HL-60/S4 (cell line): Measurements from ENCODE around the gene LGALS13.

Experiments used
- in situ Hi-C: fragments of 300-500 bp; cut with MboI; formaldehyde crosslinking; loops from 2 replicates; pipeline ENCODE4 v1.14.3; 2022; ENCODE audit warnings: low sequenced_read_pairs

LGALS13 gene, protein sequence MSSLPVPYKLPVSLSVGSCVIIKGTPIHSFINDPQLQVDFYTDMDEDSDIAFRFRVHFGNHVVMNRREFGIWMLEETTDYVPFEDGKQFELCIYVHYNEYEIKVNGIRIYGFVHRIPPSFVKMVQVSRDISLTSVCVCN

GRCh38 chr19:39602224-39602623 lies at the start of gene LGALS13:
LGALS13 (plus strand) TSS chr19:39602524; CDS start chr19:39602569, 45 bp downstream.
- in situ Hi-C loops: no loop called here

- in situ Hi-C loops: loop anchor here (25.0 kb wide), 1 partner anchor 109 kb away; the partner anchor contains the start of gene LGALS16
These were observed 49.2 kb upstream of the LGALS13 start for GRCh38 chr19:39553082-39553652.

DNA sequence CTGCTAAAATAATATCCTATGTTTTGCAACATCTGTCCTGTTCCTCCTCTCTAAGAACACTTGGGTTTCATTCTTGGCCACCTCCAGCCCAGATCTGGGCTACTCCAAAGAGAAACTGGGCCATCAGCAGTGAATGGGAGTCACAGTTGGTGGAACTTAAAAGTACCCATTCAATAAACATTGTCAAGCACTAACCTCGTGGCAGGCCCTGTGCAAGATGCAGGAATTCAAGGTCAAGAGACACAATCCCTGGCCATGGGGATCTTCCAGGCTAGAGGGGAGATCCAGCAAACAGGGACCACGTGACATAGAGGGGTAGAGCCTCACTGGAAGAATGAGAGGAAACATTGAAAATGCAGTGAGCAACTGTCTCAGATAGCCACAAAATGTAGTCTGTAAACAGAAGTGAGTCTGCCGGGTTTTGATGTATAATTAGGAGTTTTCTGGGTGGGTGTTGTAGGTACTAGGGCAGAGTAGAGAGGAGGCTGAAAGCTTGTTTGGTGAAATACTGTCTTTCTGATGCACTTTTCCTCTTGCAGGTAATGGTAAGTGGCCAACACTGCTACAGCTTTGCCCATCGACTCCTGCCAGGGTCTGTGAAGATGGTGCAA lies 47.5 kb upstream of the LGALS13 start:
- in situ Hi-C loops: loop anchor here (25.0 kb wide), 1 partner anchor 107 kb away; the partner anchor contains the start of gene LGALS16

GRCh38 chr19:39555883-39556282 lies 46.4 kb upstream of the LGALS13 start:
- in situ Hi-C loops: loop anchor here (25.0 kb wide), 1 partner anchor 106 kb away; the partner anchor contains the start of gene LGALS16

GRCh38 chr19:39557811-39558623 lies 44.3 kb upstream of the LGALS13 start:
- in situ Hi-C loops: loop anchor here (25.0 kb wide), 1 partner anchor 104 kb away; the partner anchor contains the start of gene LGALS16

DNA sequence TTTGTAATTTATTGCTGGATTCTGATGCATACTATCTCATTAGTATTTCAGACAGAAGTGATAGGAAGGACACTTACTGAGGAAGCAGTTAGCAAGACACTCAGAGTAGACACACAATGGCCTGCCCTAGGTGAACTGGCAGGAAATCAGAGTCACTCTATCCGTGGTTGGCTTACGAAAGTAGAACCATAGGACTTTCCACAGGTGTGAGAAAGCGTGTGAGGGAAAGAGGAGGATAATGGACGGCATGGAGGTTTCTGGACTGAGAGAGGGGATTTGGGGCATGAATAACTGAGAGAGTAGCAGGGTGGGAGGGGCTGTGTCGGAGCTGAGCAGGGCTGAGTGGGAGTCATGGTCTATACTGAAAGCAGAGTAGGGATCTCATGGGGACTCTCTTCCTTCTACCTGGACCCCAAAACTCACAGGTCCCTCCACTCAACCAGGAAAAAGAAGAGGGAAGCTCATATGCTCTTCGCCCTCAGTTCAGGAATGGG lies 43.7 kb upstream of the LGALS13 start:
- in situ Hi-C loops: loop anchor here (25.0 kb wide), 1 partner anchor 104 kb away; the partner anchor contains the start of gene LGALS16

GRCh38 chr19:39563408-39563807 lies 38.9 kb upstream of the LGALS13 start:
- in situ Hi-C loops: loop anchor here (25.0 kb wide), 1 partner anchor 99 kb away; the partner anchor contains the start of gene LGALS16

GRCh38 chr19:39566064-39566463 lies 36.3 kb upstream of the LGALS13 start:
- in situ Hi-C loops: loop anchor here (25.0 kb wide), 1 partner anchor 96 kb away; the partner anchor contains the start of gene LGALS16

GRCh38 chr19:39568604-39569003 lies 33.7 kb upstream of the LGALS13 start:
- in situ Hi-C loops: loop anchor here (25.0 kb wide), 1 partner anchor 94 kb away; the partner anchor contains the start of gene LGALS16

GRCh38 chr19:39582442-39582841 lies 19.9 kb upstream of the LGALS13 start:
- in situ Hi-C loops: no loop called here

GRCh38 chr19:39582891-39583625 lies 19.3 kb upstream of the LGALS13 start:
- in situ Hi-C loops: no loop called here

- in situ Hi-C loops: no loop called here
These were observed 14.8 kb upstream of the LGALS13 start for GRCh38 chr19:39587496-39587895.

- in situ Hi-C loops: no loop called here
These were observed 14.3 kb upstream of the LGALS13 start for GRCh38 chr19:39588066-39588465.

DNA sequence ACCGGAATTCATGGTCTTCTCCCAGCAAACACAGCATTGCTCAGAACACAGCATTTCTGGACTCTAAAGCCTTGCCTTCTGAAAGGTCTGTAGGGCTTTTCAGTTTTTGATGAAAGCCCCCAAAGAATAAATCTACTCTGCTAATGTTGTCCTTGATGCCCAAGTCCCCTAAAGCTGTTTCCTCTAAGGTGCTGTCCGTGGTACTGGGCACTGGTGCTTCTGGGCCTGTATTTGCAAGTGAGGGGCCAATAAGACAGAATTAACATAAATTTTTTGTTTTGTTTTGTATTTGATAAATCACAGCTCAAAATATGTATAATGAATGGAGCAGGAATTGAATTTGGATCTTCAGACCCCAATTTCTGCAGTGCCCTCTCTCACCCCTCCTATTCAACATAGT lies 12.1 kb upstream of the LGALS13 start:
- in situ Hi-C loops: no loop called here

- in situ Hi-C loops: no loop called here
These were observed 9.9 kb upstream of the LGALS13 start for GRCh38 chr19:39592381-39592780.

DNA sequence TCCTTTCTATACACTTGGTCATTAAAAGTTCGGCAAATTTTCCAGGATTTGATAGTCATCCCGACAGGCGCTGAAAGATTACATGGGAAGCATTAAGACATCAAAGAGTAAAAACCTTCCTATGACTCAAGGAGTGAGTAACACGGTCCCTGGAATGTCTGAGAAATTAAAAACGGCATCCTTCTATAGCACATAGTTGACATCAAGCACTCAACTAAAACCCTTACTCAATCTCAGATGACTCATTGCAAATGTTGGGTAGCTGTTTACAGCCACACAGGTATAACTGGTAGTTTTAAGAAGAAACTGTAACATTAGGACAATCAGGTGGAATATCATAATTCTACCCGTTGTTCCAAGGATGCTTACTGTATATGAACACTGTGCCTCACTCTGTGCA lies 6.4 kb upstream of the LGALS13 start:
- in situ Hi-C loops: no loop called here

GRCh38 chr19:39596911-39597310 lies 5.4 kb upstream of the LGALS13 start:
- in situ Hi-C loops: no loop called here

GRCh38 chr19:39599116-39599515 lies 3.2 kb upstream of the LGALS13 start:
- in situ Hi-C loops: no loop called here

GRCh38 chr19:39603825-39604224 lies 1.5 kb downstream of the LGALS13 start:
- in situ Hi-C loops: no loop called here

- in situ Hi-C loops: no loop called here
These were observed 4.7 kb downstream of the LGALS13 start for GRCh38 chr19:39607021-39607420.
